SKM-1 treated with dmso at 0.1 percent for 144 hours (cell line): ENCODE results near the gene CCR5AS.
"Not testable (repeated sequence)": the region's sequence is repeated elsewhere in the genome, so short reads cannot be mapped to it uniquely, and the experiment has no call there.

Experiments used
- DNase-seq: peaks from one replicate; lab custom pipeline; 2025; ENCODE audit not compliant: unreplicated experiment; lab: John Stamatoyannopoulos, UW

CCR5AS gene

GRCh38 chr3:46406443-46406787 lies 451 bp downstream of the CCR5AS start:
- DNase-seq, result no peak

GRCh38 chr3:46405301-46406019 lies 1.4 kb downstream of the CCR5AS start:
- no peak for DNase-seq

- DNase-seq, result not testable (repeated sequence)
Measured at GRCh38 chr3:46402902-46403301, 4.0 kb downstream of the CCR5AS start.

- DNase-seq, result no peak
Measured at GRCh38 chr3:46401579-46401978, 5.3 kb downstream of the CCR5AS start.

GRCh38 chr3:46400846-46401245 lies 6.0 kb downstream of the CCR5AS start:
- DNase-seq, result no peak

GRCh38 chr3:46400000-46400734 lies 6.7 kb downstream of the CCR5AS start:
- DNase-seq, result no peak

GRCh38 chr3:46399557-46399956 lies 7.3 kb downstream of the CCR5AS start:
- no peak for DNase-seq

- no peak for DNase-seq
Measured at GRCh38 chr3:46399098-46399497, 7.8 kb downstream of the CCR5AS start.

GRCh38 chr3:46398186-46398955 lies 8.5 kb downstream of the CCR5AS start:
- no peak for DNase-seq

- DNase-seq, result no peak
Measured at GRCh38 chr3:46397111-46397510, 9.8 kb downstream of the CCR5AS start.

GRCh38 chr3:46395766-46396530 lies 10.9 kb downstream of the CCR5AS start:
- DNase-seq, result peak; percentile 35

- peak; percentile 67 for DNase-seq
Measured at GRCh38 chr3:46395210-46395661, 11.6 kb downstream of the CCR5AS start.

- DNase-seq, result peak; percentile 65
Measured at GRCh38 chr3:46393554-46394434, 13.1 kb downstream of the CCR5AS start.

- no peak for DNase-seq
Measured at GRCh38 chr3:46393011-46393410, 13.9 kb downstream of the CCR5AS start.

- not testable (repeated sequence) for DNase-seq
Measured at GRCh38 chr3:46391526-46391925, 15.3 kb downstream of the CCR5AS start.

GRCh38 chr3:46389306-46389705 lies 17.6 kb downstream of the CCR5AS start:
- no peak for DNase-seq

GRCh38 chr3:46388847-46389246 lies 18.0 kb downstream of the CCR5AS start:
- DNase-seq, result not testable (repeated sequence)

GRCh38 chr3:46386205-46386604 lies 20.7 kb downstream of the CCR5AS start:
- no peak for DNase-seq

GRCh38 chr3:46383951-46384330 lies 22.9 kb downstream of the CCR5AS start:
- DNase-seq, result peak; percentile 18
